ENCODE results near the gene PBLD. TPM values are rescaled to one million over a fixed set of nuclear protein-coding genes. Genes with fewer than 3 reads are reported as not detected.

PBLD gene
- total and polyA plus RNA-seq, 9 of the 15 experiments (the other 6 are each of a cell fraction or from before 2014, with no cell fraction given) = 1.2 to 4.3 (median 2.5) TPM

DNA sequence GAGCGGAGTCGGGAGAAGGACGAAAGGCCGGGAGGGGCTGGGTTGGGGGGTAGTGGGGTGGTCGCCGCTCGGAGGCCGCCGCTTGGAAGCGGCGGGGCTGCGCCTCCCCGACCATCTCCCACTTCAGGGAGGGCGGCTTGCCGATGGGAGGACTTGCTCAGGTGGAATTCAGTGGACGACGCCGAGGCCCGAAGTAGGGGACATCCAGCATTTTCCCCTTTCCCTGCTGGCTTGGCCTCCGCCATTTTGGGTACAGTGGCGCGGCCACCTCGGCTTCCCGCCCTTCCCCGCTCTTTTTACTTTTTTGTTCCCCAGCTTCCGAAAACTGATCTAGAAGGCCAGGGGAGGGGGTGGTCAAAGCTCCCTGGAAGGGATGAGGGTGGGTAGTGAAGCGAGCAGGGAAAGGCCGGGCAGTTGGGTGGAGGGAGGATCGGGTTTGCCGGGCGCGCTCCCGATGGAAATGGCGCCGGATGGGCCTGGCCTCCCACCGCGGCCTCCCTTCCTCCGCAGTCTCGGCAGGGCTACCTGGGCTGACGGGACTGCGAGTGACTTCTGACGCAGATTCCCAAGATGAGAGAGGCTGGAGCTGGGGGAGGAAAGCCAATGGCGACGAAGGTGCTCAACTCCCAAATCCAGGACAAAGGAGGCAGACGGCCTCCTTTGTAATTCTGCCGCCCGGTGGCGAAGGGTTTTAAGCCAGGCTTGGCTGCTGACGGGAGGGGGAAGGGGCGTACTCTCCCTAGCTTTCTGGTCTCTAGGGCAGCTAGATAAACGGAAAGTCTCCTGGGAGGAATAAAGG lies at the start of gene PBLD (continued):
- TF ChIP-seq MIER1 (IDR thresholded peaks at IDR 0.05; ENCODE audit: low read depth) = no peak
- TF ChIP-seq ZNF436 (CRISPR knock-in tag; IDR thresholded peaks at IDR 0.05) = no peak
- TF ChIP-seq MAX (CRISPR knock-in tag; IDR thresholded peaks at IDR 0.05) = peak; percentile 54; the same call in 1 of the 2 replicates
- no peak for TF ChIP-seq ARHGAP35 (IDR thresholded peaks at IDR 0.05; ENCODE audit: partially characterized antibody)
- no peak; the same call in 1 of the 2 replicates for TF ChIP-seq ERF (CRISPR knock-in tag; IDR thresholded peaks at IDR 0.05)
- TF ChIP-seq ZNF584 (CRISPR knock-in tag; IDR thresholded peaks at IDR 0.05; ENCODE audit: low read depth) = no peak
- TF ChIP-seq RFX1 (IDR thresholded peaks at IDR 0.05) = peak; percentile 45; the same call in 1 of the 2 replicates
- no peak for TF ChIP-seq CREBBP (IDR thresholded peaks at IDR 0.05; ENCODE audit: low read depth, low read length)
- peak; percentile 86 for TF ChIP-seq CHAMP1 (IDR thresholded peaks at IDR 0.05)
- TF ChIP-seq ILK (tag; IDR thresholded peaks at IDR 0.05; ENCODE audit: borderline replicate concordance, low read depth) = no peak
- no peak; the same call in 1 of the 2 replicates for TF ChIP-seq SIN3B (IDR thresholded peaks at IDR 0.05; ENCODE audit: low read depth)
- peak; percentile 97 for TF ChIP-seq RBM39 (optimal IDR thresholded peaks at IDR 0.05; ENCODE audit: low read depth, low read length)
- TF ChIP-seq CTBP1 (IDR thresholded peaks at IDR 0.05; ENCODE audit: borderline replicate concordance) = peak; percentile 57; the same call in 1 of the 2 replicates
- no peak for TF ChIP-seq ZNF408 (CRISPR knock-in tag; IDR thresholded peaks at IDR 0.05; ENCODE audit: low read depth)
- no peak for TF ChIP-seq NR4A1 (CRISPR knock-in tag; IDR thresholded peaks at IDR 0.05)
- TF ChIP-seq NR4A1 (tag; IDR thresholded peaks at IDR 0.05) = peak; percentile 35; the same call in 1 of the 2 replicates
- no peak for TF ChIP-seq FOXJ3 (CRISPR knock-in tag; IDR thresholded peaks at IDR 0.05)
- TF ChIP-seq U2AF1 (optimal IDR thresholded peaks at IDR 0.05; ENCODE audit: low read depth, low read length) = no peak
- no peak for TF ChIP-seq RBM17 (IDR thresholded peaks at IDR 0.05; ENCODE audit: borderline replicate concordance, low read depth, low read length)
- peak; percentile 95 for TF ChIP-seq ZC3H4 (CRISPR knock-in tag; IDR thresholded peaks at IDR 0.05; ENCODE audit: borderline replicate concordance)
- TF ChIP-seq DMBX1 (CRISPR knock-in tag; IDR thresholded peaks at IDR 0.05; ENCODE audit: borderline replicate concordance) = peak; percentile 48; the same call in 1 of the 2 replicates
- TF ChIP-seq E2F1 (CRISPR knock-in tag; IDR thresholded peaks at IDR 0.05) = peak; percentile 21
- peak; percentile 9 for TF ChIP-seq MEIS2 (IDR thresholded peaks at IDR 0.05; ENCODE audit: partially characterized antibody)
- TF ChIP-seq ZNF551 (CRISPR knock-in tag; IDR thresholded peaks at IDR 0.05) = no peak
- TF ChIP-seq PHTF2 (CRISPR knock-in tag; IDR thresholded peaks at IDR 0.05) = no peak; the same call in 1 of the 2 replicates
- TF ChIP-seq EP300 (IDR thresholded peaks at IDR 0.05; ENCODE audit: low read length) = no peak
